ENCODE results near the gene FLRT1. TPM values are rescaled to one million over a fixed set of nuclear protein-coding genes. Genes with fewer than 3 reads are reported as not detected.

FLRT1 gene
- polyA plus RNA-seq, 1 donor from 2014 or later = 2.6 TPM

- Histone ChIP-seq H3K9ac (ENCODE audit: low read length) (no peak overlapping the region), H4K20me1 (ENCODE audit: insufficient read depth) (no peaks in the 10 kb centered on the region), H3K4me3 (ENCODE audit: low read length) (no peak overlapping the region), H3K9me3 (ENCODE audit: low read length) (no peaks in the 10 kb centered on the region), H3K9me2 (ENCODE audit: insufficient read depth, low read length) (no peaks in the 10 kb centered on the region), H3K27ac (ENCODE audit: low read length) (no peak overlapping the region), H3K4me2 (ENCODE audit: low read length) (no peak overlapping the region), H3K79me2 (replicated peaks; ENCODE audit: insufficient read depth, low read length) (no peaks in the 10 kb centered on the region), H3K36me3 (ENCODE audit: insufficient read depth, low read length) (no peaks in the 10 kb centered on the region), H3F3A (ENCODE audit: insufficient read depth, low read length, poor library complexity, severe bottlenecking) (no peaks in the 10 kb centered on the region), H2AFZ (ENCODE audit: low read depth, low read length) (no peak overlapping the region), H3K27me3 (ENCODE audit: insufficient read depth, low read depth, low read length) (no peaks in the 10 kb centered on the region)
- TF ChIP-seq POLR2AphosphoS5 (IDR thresholded peaks at IDR 0.05) = no peak
- no peak for TF ChIP-seq TAF1 (IDR thresholded peaks at IDR 0.05; ENCODE audit: low read depth)
- TF ChIP-seq, protein P1, sequence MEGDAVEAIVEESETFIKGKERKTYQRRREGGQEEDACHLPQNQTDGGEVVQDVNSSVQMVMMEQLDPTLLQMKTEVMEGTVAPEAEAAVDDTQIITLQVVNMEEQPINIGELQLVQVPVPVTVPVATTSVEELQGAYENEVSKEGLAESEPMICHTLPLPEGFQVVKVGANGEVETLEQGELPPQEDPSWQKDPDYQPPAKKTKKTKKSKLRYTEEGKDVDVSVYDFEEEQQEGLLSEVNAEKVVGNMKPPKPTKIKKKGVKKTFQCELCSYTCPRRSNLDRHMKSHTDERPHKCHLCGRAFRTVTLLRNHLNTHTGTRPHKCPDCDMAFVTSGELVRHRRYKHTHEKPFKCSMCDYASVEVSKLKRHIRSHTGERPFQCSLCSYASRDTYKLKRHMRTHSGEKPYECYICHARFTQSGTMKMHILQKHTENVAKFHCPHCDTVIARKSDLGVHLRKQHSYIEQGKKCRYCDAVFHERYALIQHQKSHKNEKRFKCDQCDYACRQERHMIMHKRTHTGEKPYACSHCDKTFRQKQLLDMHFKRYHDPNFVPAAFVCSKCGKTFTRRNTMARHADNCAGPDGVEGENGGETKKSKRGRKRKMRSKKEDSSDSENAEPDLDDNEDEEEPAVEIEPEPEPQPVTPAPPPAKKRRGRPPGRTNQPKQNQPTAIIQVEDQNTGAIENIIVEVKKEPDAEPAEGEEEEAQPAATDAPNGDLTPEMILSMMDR (IDR thresholded peaks at IDR 0.05; ENCODE audit: poor library complexity, severe bottlenecking) = no peak
- TF ChIP-seq EZH2 (IDR thresholded peaks at IDR 0.05; ENCODE audit: borderline replicate concordance, insufficient read depth, low read length, poor library complexity, severe bottlenecking) = no peak
Observed at GRCh38 chr11:64071849-64072248, 36.1 kb downstream of the FLRT1 start.

- Histone ChIP-seq H2AFZ (ENCODE audit: low read depth, low read length) (no peak overlapping the region), H3K27ac (ENCODE audit: low read length) (no peak overlapping the region), H3K4me3 (ENCODE audit: low read length) (no peak overlapping the region), H3F3A (ENCODE audit: insufficient read depth, low read length, poor library complexity, severe bottlenecking) (no peaks in the 10 kb centered on the region), H3K9ac (ENCODE audit: low read length) (no peak overlapping the region), H3K9me2 (ENCODE audit: insufficient read depth, low read length) (no peaks in the 10 kb centered on the region), H3K36me3 (ENCODE audit: insufficient read depth, low read length) (no peaks in the 10 kb centered on the region), H4K20me1 (ENCODE audit: insufficient read depth) (no peaks in the 10 kb centered on the region), H3K27me3 (ENCODE audit: insufficient read depth, low read depth, low read length) (no peaks in the 10 kb centered on the region), H3K4me2 (ENCODE audit: low read length) (no peak overlapping the region), H3K9me3 (ENCODE audit: low read length) (no peaks in the 10 kb centered on the region), H3K79me2 (replicated peaks; ENCODE audit: insufficient read depth, low read length) (no peaks in the 10 kb centered on the region)
- TF ChIP-seq SMC3 (conservative IDR thresholded peaks at IDR 0.05; ENCODE audit: poor library complexity) (no peak), EP300 (conservative IDR thresholded peaks at IDR 0.05; ENCODE audit: poor library complexity, severe bottlenecking) (no peak), POLR2AphosphoS5 (IDR thresholded peaks at IDR 0.05) (no peak), MXI1 (conservative IDR thresholded peaks at IDR 0.05; ENCODE audit: poor library complexity, severe bottlenecking) (no peak), TAF1 (IDR thresholded peaks at IDR 0.05; ENCODE audit: low read depth) (no peak), EZH2 (IDR thresholded peaks at IDR 0.05; ENCODE audit: borderline replicate concordance, insufficient read depth, low read length, poor library complexity, severe bottlenecking) (no peak), RAD21 (conservative IDR thresholded peaks at IDR 0.05) (no peak)
- TF ChIP-seq, protein P1 (IDR thresholded peaks at IDR 0.05; ENCODE audit: poor library complexity, severe bottlenecking) = no peak
- TF ChIP-seq, protein P2, sequence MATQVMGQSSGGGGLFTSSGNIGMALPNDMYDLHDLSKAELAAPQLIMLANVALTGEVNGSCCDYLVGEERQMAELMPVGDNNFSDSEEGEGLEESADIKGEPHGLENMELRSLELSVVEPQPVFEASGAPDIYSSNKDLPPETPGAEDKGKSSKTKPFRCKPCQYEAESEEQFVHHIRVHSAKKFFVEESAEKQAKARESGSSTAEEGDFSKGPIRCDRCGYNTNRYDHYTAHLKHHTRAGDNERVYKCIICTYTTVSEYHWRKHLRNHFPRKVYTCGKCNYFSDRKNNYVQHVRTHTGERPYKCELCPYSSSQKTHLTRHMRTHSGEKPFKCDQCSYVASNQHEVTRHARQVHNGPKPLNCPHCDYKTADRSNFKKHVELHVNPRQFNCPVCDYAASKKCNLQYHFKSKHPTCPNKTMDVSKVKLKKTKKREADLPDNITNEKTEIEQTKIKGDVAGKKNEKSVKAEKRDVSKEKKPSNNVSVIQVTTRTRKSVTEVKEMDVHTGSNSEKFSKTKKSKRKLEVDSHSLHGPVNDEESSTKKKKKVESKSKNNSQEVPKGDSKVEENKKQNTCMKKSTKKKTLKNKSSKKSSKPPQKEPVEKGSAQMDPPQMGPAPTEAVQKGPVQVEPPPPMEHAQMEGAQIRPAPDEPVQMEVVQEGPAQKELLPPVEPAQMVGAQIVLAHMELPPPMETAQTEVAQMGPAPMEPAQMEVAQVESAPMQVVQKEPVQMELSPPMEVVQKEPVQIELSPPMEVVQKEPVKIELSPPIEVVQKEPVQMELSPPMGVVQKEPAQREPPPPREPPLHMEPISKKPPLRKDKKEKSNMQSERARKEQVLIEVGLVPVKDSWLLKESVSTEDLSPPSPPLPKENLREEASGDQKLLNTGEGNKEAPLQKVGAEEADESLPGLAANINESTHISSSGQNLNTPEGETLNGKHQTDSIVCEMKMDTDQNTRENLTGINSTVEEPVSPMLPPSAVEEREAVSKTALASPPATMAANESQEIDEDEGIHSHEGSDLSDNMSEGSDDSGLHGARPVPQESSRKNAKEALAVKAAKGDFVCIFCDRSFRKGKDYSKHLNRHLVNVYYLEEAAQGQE (IDR thresholded peaks at IDR 0.05; ENCODE audit: borderline replicate concordance) = no peak
Observed at GRCh38 chr11:64072403-64072802, 36.7 kb downstream of the FLRT1 start.

Data from neural cell (in vitro differentiated cells).